WTC11 (cell line): Measurements from ENCODE around the gene CHD6. TPM values are rescaled to one million over a fixed set of nuclear protein-coding genes. Genes with fewer than 3 reads are reported as not detected.

Experiments used
- ATAC-seq: fragments of 200-7000 bp; cut with Tn5 transposase; 2 replicates; pipeline ENCODE4 v1.10.0; 2021; ENCODE audit warnings: mild to moderate bottlenecking, moderate library complexity
- CTCF ChIA-PET: fragments of 300-600 bp; sonication (Branson Sonifier 250); formaldehyde crosslinking; loops from one replicate; lab custom pipeline; 2021; ENCODE audit warnings: antibody characterized with exemption; lab: Charles Lee
- POLR2A ChIA-PET: fragments of 350-600 bp; sonication (Branson Sonifier 250); formaldehyde crosslinking; loops from one replicate; lab custom pipeline; 2021; ENCODE audit warnings: antibody characterized with exemption; lab: Charles Lee
- DNase-seq: peaks from one replicate; pipeline ENCODE4 v3.0.0; 2021; ENCODE audit warnings: low spot score
- H3K27ac Mint-ChIP-seq: 2 replicates; pipeline ENCODE4 v1.8.0; 2021; ENCODE audit warnings: mixed read lengths
- H3K27me3 Mint-ChIP-seq: 2 replicates; pipeline ENCODE4 v1.8.0; 2021; ENCODE audit warnings: low read depth, mild to moderate bottlenecking, moderate library complexity, mixed read lengths
- H3K36me3 Mint-ChIP-seq: 2 replicates; pipeline ENCODE4 v1.8.0; 2021; ENCODE audit warnings: mixed read lengths
- H3K4me1 Mint-ChIP-seq: 2 replicates; pipeline ENCODE4 v1.8.0; 2022; ENCODE audit warnings: mixed read lengths
- H3K4me3 Mint-ChIP-seq: 2 replicates; pipeline ENCODE4 v1.8.0; 2021; ENCODE audit warnings: mild to moderate bottlenecking, moderate library complexity, mixed read lengths
- H3K9me3 Mint-ChIP-seq: 2 replicates; pipeline ENCODE4 v1.8.0; 2021; ENCODE audit warnings: mixed read lengths
- ATF1 ChIP-seq: sonication (generic); formaldehyde crosslinking; IDR thresholded peaks from 2 replicates; pipeline ENCODE4 v1.8.1; 2023; ENCODE audit warnings: mild to moderate bottlenecking, moderate library complexity, missing genetic modification reagents
- E2F5 ChIP-seq: sonication (generic); formaldehyde crosslinking; IDR thresholded peaks from 2 replicates; pipeline ENCODE4 v1.8.1; 2022; ENCODE audit warnings: mild to moderate bottlenecking, moderate library complexity, missing genetic modification reagents
- ELF4 ChIP-seq: sonication (generic); formaldehyde crosslinking; IDR thresholded peaks from 2 replicates; pipeline ENCODE4 v1.8.1; 2022; ENCODE audit warnings: low read depth, mild to moderate bottlenecking, moderate library complexity, missing genetic modification reagents
- ESRRA ChIP-seq: sonication (generic); formaldehyde crosslinking; IDR thresholded peaks from 2 replicates; pipeline ENCODE4 v1.8.1; 2022; ENCODE audit warnings: mild to moderate bottlenecking, missing genetic modification reagents, borderline replicate concordance
- ETV6 ChIP-seq: sonication (generic); formaldehyde crosslinking; IDR thresholded peaks from 2 replicates; pipeline ENCODE4 v1.8.1; 2022; ENCODE audit warnings: mild to moderate bottlenecking, missing genetic modification reagents
- FOXJ3 ChIP-seq: sonication (generic); formaldehyde crosslinking; IDR thresholded peaks from 2 replicates; pipeline ENCODE4 v1.9.0; 2021; ENCODE audit warnings: missing genetic modification reagents, mild to moderate bottlenecking, borderline replicate concordance
- FOXK1 ChIP-seq: sonication (generic); formaldehyde crosslinking; IDR thresholded peaks from 2 replicates; pipeline ENCODE4 v1.8.0; 2022; ENCODE audit warnings: mild to moderate bottlenecking, moderate library complexity, missing genetic modification reagents
- FOXP1 ChIP-seq: sonication (generic); formaldehyde crosslinking; IDR thresholded peaks from 2 replicates; pipeline ENCODE4 v1.8.0; 2022; ENCODE audit warnings: missing genetic modification reagents, mild to moderate bottlenecking, moderate library complexity, borderline replicate concordance
- GRHL2 ChIP-seq: fragments of 250-450 bp; sonication (Bioruptor Pico); IDR thresholded peaks from 2 replicates; pipeline ENCODE4 v1.8.0; 2022; ENCODE audit warnings: mild to moderate bottlenecking, moderate library complexity; ENCODE audit not compliant: insufficient replicate concordance, severe bottlenecking
- IRF2 ChIP-seq: sonication (generic); formaldehyde crosslinking; IDR thresholded peaks from 2 replicates; pipeline ENCODE4 v1.8.0; 2022; ENCODE audit warnings: low read depth, missing genetic modification reagents, borderline replicate concordance
- JAZF1 ChIP-seq: fragments of 250-450 bp; sonication (Bioruptor Pico); IDR thresholded peaks from 2 replicates; pipeline ENCODE4 v1.9.0; 2021; ENCODE audit warnings: moderate library complexity, mild to moderate bottlenecking, inconsistent platforms
- MAX ChIP-seq: sonication (generic); formaldehyde crosslinking; IDR thresholded peaks from 2 replicates; pipeline ENCODE4 v1.8.0; 2022; ENCODE audit warnings: mild to moderate bottlenecking, missing genetic modification reagents
- NFATC4 ChIP-seq: fragments of 250-450 bp; sonication (Bioruptor Pico); IDR thresholded peaks from 2 replicates; pipeline ENCODE4 v1.9.0; 2021; ENCODE audit warnings: mild to moderate bottlenecking
- NR3C1 ChIP-seq: sonication (generic); formaldehyde crosslinking; conservative IDR thresholded peaks from 2 replicates; pipeline ENCODE4 v1.8.1; 2023; ENCODE audit warnings: low read depth, mild to moderate bottlenecking, missing genetic modification reagents
- OVOL2 ChIP-seq: fragments of 250-450 bp; sonication (Bioruptor Pico); IDR thresholded peaks from 2 replicates; pipeline ENCODE4 v1.9.0; 2021; ENCODE audit warnings: mild to moderate bottlenecking, borderline replicate concordance
- PREB ChIP-seq: sonication (generic); formaldehyde crosslinking; IDR thresholded peaks from 2 replicates; pipeline ENCODE4 v1.8.1; 2022; ENCODE audit warnings: mild to moderate bottlenecking, missing genetic modification reagents, moderate library complexity, borderline replicate concordance
- SMAD3 ChIP-seq: sonication (generic); formaldehyde crosslinking; IDR thresholded peaks from 2 replicates; pipeline ENCODE4 v1.8.0; 2022; ENCODE audit warnings: missing genetic modification reagents, mild to moderate bottlenecking, borderline replicate concordance
- STAT6 ChIP-seq: sonication (generic); formaldehyde crosslinking; conservative IDR thresholded peaks from 2 replicates; pipeline ENCODE4 v1.8.1; 2023; ENCODE audit warnings: mild to moderate bottlenecking, low read depth, missing genetic modification reagents, moderate library complexity
- TCF7 ChIP-seq: sonication (generic); formaldehyde crosslinking; IDR thresholded peaks from 2 replicates; pipeline ENCODE4 v1.8.0; 2022; ENCODE audit warnings: mild to moderate bottlenecking, low read depth, missing genetic modification reagents, moderate library complexity
- TEAD4 ChIP-seq: sonication (generic); formaldehyde crosslinking; IDR thresholded peaks from 2 replicates; pipeline ENCODE4 v1.8.0; 2022; ENCODE audit warnings: mild to moderate bottlenecking, missing genetic modification reagents
- TP53 ChIP-seq: sonication (generic); formaldehyde crosslinking; IDR thresholded peaks from 2 replicates; pipeline ENCODE4 v1.8.1; 2023; ENCODE audit warnings: mild to moderate bottlenecking, missing genetic modification reagents
- ZBTB43 ChIP-seq: sonication (generic); formaldehyde crosslinking; IDR thresholded peaks from 2 replicates; pipeline ENCODE4 v1.8.1; 2023; ENCODE audit warnings: mild to moderate bottlenecking, missing genetic modification reagents
- ZNF232 ChIP-seq: sonication (generic); formaldehyde crosslinking; IDR thresholded peaks from 2 replicates; pipeline ENCODE4 v1.8.0; 2022; ENCODE audit warnings: mild to moderate bottlenecking, missing genetic modification reagents
- ZNF317 ChIP-seq: sonication (generic); formaldehyde crosslinking; IDR thresholded peaks from 2 replicates; pipeline ENCODE4 v1.8.1; 2023; ENCODE audit warnings: low read depth, mild to moderate bottlenecking, moderate library complexity, missing genetic modification reagents, borderline replicate concordance
- ZNF396 ChIP-seq: fragments of 250-450 bp; sonication (Bioruptor Pico); IDR thresholded peaks from 2 replicates; pipeline ENCODE4 v1.8.0; 2021; ENCODE audit warnings: mild to moderate bottlenecking, moderate library complexity, borderline replicate concordance
- total RNA-seq: library from RNA; stranded (reverse); gene quantifications from 3 replicates; pipeline ENCODE4 v1.2.3, GENCODE V29; 2021

The CHD6 gene
- total RNA-seq, 1 experiment from 2014 or later = 52.1 TPM

GRCh38 chr20:41608606-41609005 is 9.6 kb downstream of the CHD6 start:
- Mint-ChIP-seq H3K27me3 (no peaks in the 10 kb centered on the region), H3K9me3 (no peaks in the 10 kb centered on the region), H3K4me3 (no peak overlapping the region)
- no peak for DNase-seq
- ChIA-PET CTCF (interaction anchor here (0.8 to 1.8 kb wide), 3 partner anchors 37 to 92 kb away, joined by 3 to 6 read pairs (median 3); no protein-coding TSS in a partner anchor), POLR2A (interaction anchor here (1.7 kb wide), 1 partner anchor 10 kb away, joined by 8 read pairs; the partner anchor contains the start of gene CHD6)
- TF ChIP-seq FOXP1 (CRISPR knock-in tag) (no peak), OVOL2 (CRISPR knock-in tag) (no peak), NR3C1 (CRISPR knock-in tag) (no peak), ZNF396 (CRISPR knock-in tag) (no peak), ETV6 (CRISPR knock-in tag) (no peak), TEAD4 (CRISPR knock-in tag) (no peak), ELF4 (CRISPR knock-in tag) (no peak), E2F5 (CRISPR knock-in tag) (no peak), FOXK1 (CRISPR knock-in tag) (no peak), ATF1 (CRISPR knock-in tag) (no peak), GRHL2 (no peak), FOXJ3 (no peak), TCF7 (CRISPR knock-in tag) (no peak), ESRRA (CRISPR knock-in tag) (no peak), MAX (CRISPR knock-in tag) (no peak), ZNF317 (CRISPR knock-in tag) (no peak), NFATC4 (no peak), ZBTB43 (CRISPR knock-in tag) (no peak), IRF2 (no peak), TP53 (CRISPR knock-in tag) (no peak)
- TF ChIP-seq, all 79 proteins: peak for 0
- H3K27ac Mint-ChIP-seq = no peak overlapping the region
- no peaks in the 10 kb centered on the region for H3K36me3 Mint-ChIP-seq
- ATAC-seq = no peak
- H3K4me1 Mint-ChIP-seq = peaks cover 48% of the 10 kb centered on the region

GRCh38 chr20:41607791-41608190 is 10.4 kb downstream of the CHD6 start:
- ChIA-PET CTCF (interaction anchor here (0.8 kb wide), 1 partner anchor 36 kb away, joined by 3 read pairs; no protein-coding TSS in a partner anchor), POLR2A (interaction anchor here (1.7 kb wide), 1 partner anchor 11 kb away, joined by 8 read pairs; the partner anchor contains the start of gene CHD6)
- Mint-ChIP-seq H3K27me3 (no peaks in the 10 kb centered on the region), H3K36me3 (no peaks in the 10 kb centered on the region), H3K27ac (no peak overlapping the region), H3K9me3 (no peaks in the 10 kb centered on the region), H3K4me1 (peaks cover 42% of the 10 kb centered on the region), H3K4me3 (no peak overlapping the region)
- DNase-seq (no peak), ATAC-seq (no peak)
- no peak for TF ChIP-seq FOXP1 (CRISPR knock-in tag)
- no peak for TF ChIP-seq OVOL2 (CRISPR knock-in tag)
- no peak for TF ChIP-seq JAZF1 (CRISPR knock-in tag)
- TF ChIP-seq SMAD3 (CRISPR knock-in tag) = no peak
- TF ChIP-seq PREB (CRISPR knock-in tag) = no peak
- TF ChIP-seq ZNF232 (CRISPR knock-in tag) = no peak
- TF ChIP-seq FOXK1 (CRISPR knock-in tag) = no peak
- no peak for TF ChIP-seq STAT6 (CRISPR knock-in tag)
- TF ChIP-seq TCF7 (CRISPR knock-in tag) = no peak
